H9 (cell line): ENCODE data around the gene ITK. TPM values are rescaled to one million over a fixed set of nuclear protein-coding genes. Genes with fewer than 3 reads are reported as not detected.

Experiments used
- DNase-seq: peaks from one replicate; pipeline ENCODE4 v3.0.0-alpha.2; 2017
- H2AFZ ChIP-seq: one replicate; pipeline ENCODE4 v1.6.1; 2013; ENCODE audit warnings: mild to moderate bottlenecking, low read length, control low read depth, moderate library complexity
- H2AK5ac ChIP-seq: 2 replicates; pipeline ENCODE4 v1.6.1; 2013; ENCODE audit warnings: low read length, control low read depth, mixed read lengths; ENCODE audit not compliant: insufficient read length
- H2BK120ac ChIP-seq: one replicate; pipeline ENCODE4 v1.6.1; 2013; ENCODE audit warnings: low read depth, mild to moderate bottlenecking, low read length, control low read depth, inconsistent platforms; ENCODE audit not compliant: poor library complexity, severe bottlenecking
- H2BK12ac ChIP-seq: 2 replicates; pipeline ENCODE4 v1.6.1; 2013; ENCODE audit warnings: low read length, control low read depth, mixed read lengths, low read depth; ENCODE audit not compliant: insufficient read length
- H2BK15ac ChIP-seq: 2 replicates; pipeline ENCODE4 v1.6.1; 2013; ENCODE audit warnings: low read depth, low read length, control low read depth
- H2BK20ac ChIP-seq: one replicate; pipeline ENCODE4 v1.6.1; 2013; ENCODE audit warnings: low read depth, mild to moderate bottlenecking, low read length, control low read depth, inconsistent platforms; ENCODE audit not compliant: poor library complexity, severe bottlenecking
- H2BK5ac ChIP-seq: 2 replicates; pipeline ENCODE4 v1.6.1; 2013; ENCODE audit warnings: low read length, control low read depth, mixed read lengths; ENCODE audit not compliant: insufficient read length
- H3K14ac ChIP-seq: 2 replicates; pipeline ENCODE4 v1.6.1; 2013; ENCODE audit warnings: low read length, control low read depth; ENCODE audit not compliant: insufficient read depth
- H3K18ac ChIP-seq: 2 replicates; pipeline ENCODE4 v1.6.1; 2013; ENCODE audit warnings: low read depth, mild to moderate bottlenecking, mixed read lengths, low read length, control low read depth; ENCODE audit not compliant: insufficient read length
- H3K23ac ChIP-seq: 2 replicates; pipeline ENCODE4 v1.6.1; 2013; ENCODE audit warnings: low read length, control low read depth, mixed read lengths, low read depth; ENCODE audit not compliant: insufficient read length
- H3K23me2 ChIP-seq: 2 replicates; pipeline ENCODE4 v1.6.1; 2013; ENCODE audit warnings: low read depth, mild to moderate bottlenecking, mixed read lengths, low read length, control low read depth; ENCODE audit not compliant: insufficient read length, poor library complexity, severe bottlenecking
- H3K27ac ChIP-seq: 2 replicates; pipeline ENCODE4 v1.5.1; 2013; ENCODE audit warnings: low read length, control low read depth, mixed read lengths, low read depth; ENCODE audit not compliant: insufficient read length
- H3K27me3 ChIP-seq: 2 replicates; pipeline ENCODE4 v1.6.1; 2013; ENCODE audit warnings: low read length, control low read depth, inconsistent platforms; ENCODE audit not compliant: insufficient read depth
- H3K4ac ChIP-seq: 2 replicates; pipeline ENCODE4 v1.6.1; 2013; ENCODE audit warnings: low read depth, mild to moderate bottlenecking, control low read depth, inconsistent platforms, low read length, moderate library complexity
- H3K4me1 ChIP-seq: 2 replicates; pipeline ENCODE4 v1.6.1; 2013; ENCODE audit warnings: low read length, control low read depth, inconsistent platforms; ENCODE audit not compliant: insufficient read depth
- H3K4me2 ChIP-seq: 2 replicates; pipeline ENCODE4 v1.6.1; 2013; ENCODE audit warnings: low read length, control low read depth, mixed read lengths; ENCODE audit not compliant: insufficient read length, insufficient read depth
- H3K56ac ChIP-seq: 2 replicates; pipeline ENCODE4 v1.6.1; 2013; ENCODE audit warnings: low read depth, mild to moderate bottlenecking, mixed read lengths, low read length, control low read depth; ENCODE audit not compliant: insufficient read length
- H3K79me1 ChIP-seq: 2 replicates; pipeline ENCODE4 v1.6.1; 2013; ENCODE audit warnings: low read depth, mild to moderate bottlenecking, moderate library complexity, low read length, control low read depth, inconsistent platforms; ENCODE audit not compliant: insufficient read depth, poor library complexity, severe bottlenecking
- H3K79me2 ChIP-seq: 2 replicates; pipeline ENCODE4 v1.6.1; 2013; ENCODE audit warnings: low read length, control low read depth, inconsistent platforms; ENCODE audit not compliant: insufficient read depth
- H3K9ac ChIP-seq: 2 replicates; pipeline ENCODE4 v1.6.1; 2013; ENCODE audit warnings: low read length, control low read depth, mixed read lengths; ENCODE audit not compliant: insufficient read length; ENCODE audit errors: extremely low read depth
- H3K9me3 ChIP-seq: one replicate; pipeline ENCODE4 v1.6.1; 2013; ENCODE audit warnings: low read depth, low read length, inconsistent platforms; ENCODE audit not compliant: control insufficient read depth
- H3T11ph ChIP-seq: one replicate; pipeline ENCODE4 v1.6.1; 2013; ENCODE audit warnings: mild to moderate bottlenecking, low read length, control low read depth, inconsistent platforms
- H4K20me1 ChIP-seq: one replicate; pipeline ENCODE4 v1.6.1; 2013; ENCODE audit not compliant: control insufficient read depth, insufficient read length, insufficient read depth
- H4K5ac ChIP-seq: 2 replicates; pipeline ENCODE4 v1.6.1; 2013; ENCODE audit warnings: low read depth, mild to moderate bottlenecking, mixed read lengths, low read length, control low read depth; ENCODE audit not compliant: insufficient read length
- H4K8ac ChIP-seq: replicated peaks from 2 replicates; pipeline ENCODE4 v1.6.1; 2013; ENCODE audit warnings: low read length, control low read depth, mixed read lengths, low read depth; ENCODE audit not compliant: insufficient read length
- H4K91ac ChIP-seq: 2 replicates; pipeline ENCODE4 v1.6.1; 2013; ENCODE audit warnings: low read depth, mild to moderate bottlenecking, moderate library complexity, mixed read lengths, low read length, control low read depth; ENCODE audit not compliant: insufficient read length
- H3K27ac Mint-ChIP-seq, 3 experiments: 2 replicates in 2 of 3; 3 replicates in 1 of 3; pipeline ENCODE4 v1.8.0; 2020 to 2021; ENCODE audit warnings: mixed read lengths in 3 of 3, mild to moderate bottlenecking in 1 of 3, moderate library complexity in 1 of 3
- H3K27me3 Mint-ChIP-seq: 2 replicates; pipeline ENCODE4 v1.8.0; 2021; ENCODE audit warnings: low read depth, mild to moderate bottlenecking, moderate library complexity, mixed read lengths
- H3K36me3 Mint-ChIP-seq, 3 experiments: 2 replicates in 2 of 3; 3 replicates in 1 of 3; pipeline ENCODE4 v1.8.0; 2020 to 2021; ENCODE audit warnings: low read depth in 3 of 3, mixed read lengths in 3 of 3; ENCODE audit not compliant: insufficient read depth in 1 of 3
- H3K4me1 Mint-ChIP-seq, 2 experiments: 2 replicates each; pipeline ENCODE4 v1.8.0; 2020; ENCODE audit warnings: mixed read lengths in 2 of 2
- H3K4me3 Mint-ChIP-seq, 2 experiments: 2 replicates in 1 of 2; 3 replicates in 1 of 2; pipeline ENCODE4 v1.8.0; 2020 to 2021; ENCODE audit warnings: mild to moderate bottlenecking in 2 of 2, mixed read lengths in 2 of 2, moderate library complexity in 1 of 2
- H3K9me3 Mint-ChIP-seq, 2 experiments: 2 replicates in 1 of 2; 3 replicates in 1 of 2; pipeline ENCODE4 v1.8.0; 2020; ENCODE audit warnings: mild to moderate bottlenecking in 2 of 2, mixed read lengths in 2 of 2, moderate library complexity in 1 of 2
- CTCF ChIP-seq: fragments of 200-600 bp; sonication (generic); conservative IDR thresholded peaks from 3 replicates; pipeline ENCODE4 v1.8.0; 2021; ENCODE audit warnings: antibody characterized with exemption, mild to moderate bottlenecking
- WGBS: extraction: QIAGEN DNeasy Blood & Tissue Kit; methylation state at CpG from one replicate; pipeline ENCODE4 v1.1.7; 2013; ENCODE audit warnings: missing lambda C conversion rate, low lambda C conversion rate, mixed read lengths; ENCODE audit not compliant: insufficient read length; ENCODE audit errors: extremely low coverage; 5-methylcytosine and 5-hydroxymethylcytosine counted together
- total RNA-seq: library from RNA; stranded (reverse); gene quantifications from 2 replicates; pipeline ENCODE4 v1.2.1, GENCODE V29; 2021

Gene ITK
- total RNA-seq, 1 experiment from 2014 or later = 0.22 TPM

GRCh38 chr5:157275403-157275802, 94.8 kb downstream of the ITK start:
- H4K91ac ChIP-seq = no peak overlapping the region
- H3K4me1 Mint-ChIP-seq = peaks cover 3 to 6% of the 10 kb centered on the region in 2 experiments; a peak in 1 of 4 replicates
- no peaks in the 10 kb centered on the region for H3K9me3 ChIP-seq
- no peak overlapping the region; a peak in 1 of 7 replicates for H3K27ac Mint-ChIP-seq
- no peak overlapping the region for H3K14ac ChIP-seq
- no peak overlapping the region for H3K18ac ChIP-seq
- H3K23me2 ChIP-seq = no peaks in the 10 kb centered on the region
- H3K27me3 Mint-ChIP-seq = no peaks in the 10 kb centered on the region
- H3K9ac ChIP-seq = no peak overlapping the region
- no peaks in the 10 kb centered on the region for H3K4me1 ChIP-seq
- H4K20me1 ChIP-seq = peaks cover 3% of the 10 kb centered on the region
- H3K79me1 ChIP-seq = peaks cover 5% of the 10 kb centered on the region
- H3T11ph ChIP-seq = no peak overlapping the region
- H2BK5ac ChIP-seq = no peak overlapping the region
- H3K4ac ChIP-seq = no peak overlapping the region
- H2AFZ ChIP-seq = no peak overlapping the region
- no peak overlapping the region for H3K4me2 ChIP-seq
- no peaks in the 10 kb centered on the region for H3K27me3 ChIP-seq
- H3K36me3 Mint-ChIP-seq = peaks cover 0 to 2% (median 0%) of the 10 kb centered on the region in 3 experiments; a peak in 1 of 7 replicates
- no peaks in the 10 kb centered on the region for H3K9me3 Mint-ChIP-seq
- H4K5ac ChIP-seq = no peak overlapping the region
- TF ChIP-seq CTCF = no peak
- no peak overlapping the region for H3K23ac ChIP-seq
- H4K8ac ChIP-seq = no peak overlapping the region
- no CpG with 5 or more reads among the region's 1 CpG for WGBS
- no peak overlapping the region for H2BK12ac ChIP-seq
- no peak overlapping the region for H2AK5ac ChIP-seq
- H3K56ac ChIP-seq = no peak overlapping the region
- no peak overlapping the region for H3K27ac ChIP-seq
- DNase-seq = no peak
- no peak overlapping the region for H2BK15ac ChIP-seq
- no peak overlapping the region for H2BK120ac ChIP-seq
- H3K4me3 Mint-ChIP-seq = no peak overlapping the region
- H3K79me2 ChIP-seq = peaks cover 9% of the 10 kb centered on the region; the same call in 1 of the 2 replicates
- H2BK20ac ChIP-seq = no peak overlapping the region
